Transverse colon (tissue), 3 donors: ENCODE results near the gene MYO5B.

Source experiments
- CTCF ChIP-seq, 5 experiments: fragments of 200-600 bp in 3 of 5; fragments of 450-650 bp in 2 of 5; sonication (generic) in 3 of 5; IDR thresholded peaks; 1 replicate in 2 of 5; 2 replicates in 3 of 5; pipeline ENCODE4 v1.5.1; 2016 to 2017; ENCODE audit warnings: antibody characterized with exemption in 5 of 5, inconsistent platforms in 3 of 5, mild to moderate bottlenecking in 2 of 5, moderate library complexity in 1 of 5
- POLR2A ChIP-seq: fragments of 450-650 bp; IDR thresholded peaks from one replicate; pipeline ENCODE4 v1.6.1; 2016; ENCODE audit warnings: antibody characterized with exemption, mild to moderate bottlenecking, moderate library complexity

- TF ChIP-seq CTCF (IDR thresholded peaks at IDR 0.05) (no peak), POLR2A (no peak)
These were observed 81.2 kb downstream of the MYO5B start for GRCh38 chr18:50113726-50114125.
